K562 (cell line): ENCODE measurements around the gene NDST1. TPM values are rescaled to one million over a fixed set of nuclear protein-coding genes. Genes with fewer than 3 reads are reported as not detected.

Experiments used
- EWSR1 ChIP-seq: fragments of 450-650 bp; IDR thresholded peaks from 2 replicates; pipeline ENCODE4 v1.6.1; 2018; ENCODE audit warnings: borderline replicate concordance, mild to moderate bottlenecking, low read depth, moderate library complexity; ENCODE audit not compliant: partially characterized antibody
- JUND ChIP-seq, 2 experiments: IDR thresholded peaks; 2 replicates in 1 of 2; 3 replicates in 1 of 2; pipeline ENCODE4 v1.6.1; 2011; ENCODE audit warnings: borderline replicate concordance in 2 of 2, low read depth in 2 of 2, low read length in 2 of 2, improper control_type of control experiment in 1 of 2, missing biosample characterization in 1 of 2, missing genetic modification characterization in 1 of 2, missing genetic modification reagents in 1 of 2
- KLF6 ChIP-seq: fragments of 250-450 bp; sonication (Bioruptor Pico); IDR thresholded peaks from 2 replicates; pipeline ENCODE4 v1.4.0; 2020; ENCODE audit warnings: mild to moderate bottlenecking, moderate library complexity, borderline replicate concordance
- MYNN ChIP-seq, 2 experiments: sonication (generic); formaldehyde crosslinking in 1 of 2; IDR thresholded peaks; 2 replicates each; pipeline versions ENCODE4 v1.5.0 to v1.6.1; 2016 to 2020; ENCODE audit warnings: antibody characterized with exemption in 1 of 2, missing genetic modification reagents in 1 of 2
- POLR2G ChIP-seq: fragments of 200-400 bp; formaldehyde crosslinking; IDR thresholded peaks from 2 replicates; pipeline ENCODE4 v1.6.1; 2017; ENCODE audit warnings: low read depth, mild to moderate bottlenecking, antibody characterized with exemption, low read length, moderate library complexity
- RAD21 ChIP-seq, 2 experiments: fragments of 250-450 bp in 1 of 2; fragments of 450-650 bp in 1 of 2; sonication (Bioruptor Pico) in 1 of 2; formaldehyde crosslinking in 1 of 2; IDR thresholded peaks in 1 of 2; conservative IDR thresholded peaks in 1 of 2; 2 replicates each; pipeline versions ENCODE4 v1.4.0 to v1.8.0; 2020 to 2022; ENCODE audit warnings: mild to moderate bottlenecking in 2 of 2, moderate library complexity in 1 of 2
- RNF2 ChIP-seq: sonication (generic); IDR thresholded peaks from 2 replicates; pipeline ENCODE4 v1.6.1; 2016
- SIX5 ChIP-seq, 2 experiments: IDR thresholded peaks; 2 replicates each; pipeline ENCODE4 v1.6.1; 2011; ENCODE audit warnings: low read length in 2 of 2, borderline replicate concordance in 1 of 2, low read depth in 1 of 2, mild to moderate bottlenecking in 1 of 2, moderate library complexity in 1 of 2; ENCODE audit not compliant: insufficient read depth in 1 of 2
- SRF ChIP-seq, 2 experiments: fragments of 250-450, 450-650 bp in 1 of 2; sonication (Bioruptor Pico) in 1 of 2; sonication (generic) in 1 of 2; formaldehyde crosslinking; IDR thresholded peaks; 2 replicates each; pipeline versions ENCODE4 v1.5.0 to v1.5.1; 2020 to 2022; ENCODE audit warnings: mild to moderate bottlenecking in 1 of 2, missing genetic modification reagents in 1 of 2
- TBP ChIP-seq: optimal IDR thresholded peaks from 2 replicates; pipeline ENCODE3; 2011; ENCODE audit warnings: low read depth, low read length, improper control_type of control experiment
- ZSCAN29 ChIP-seq: fragments of 450-650 bp; IDR thresholded peaks from 2 replicates; pipeline ENCODE4 v1.6.1; 2017
- polyA plus RNA-seq, 8 experiments: library from polyadenylated mRNA; depleted of rRNA in 4 of 8; stranded (reverse) in 5 of 8; unstranded in 3 of 8; fragments of >200 nt; fragmentation: Nextera tagmentation in 2 of 8; fragmentation: Illumina TruSeq in 1 of 8; extraction: Ambion mirVana in 2 of 8; extraction: Trizol in 1 of 8; gene quantifications; 2 replicates each; pipeline versions ENCODE4 v1.2.1 to v1.2.3, GENCODE V29; 2011 to 2014; ENCODE audit warnings: inconsistent platforms in 1 of 8, missing spikeins in 1 of 8
- total RNA-seq, 7 experiments: library from RNA; depleted of rRNA in 6 of 7; stranded (reverse); fragments of >200 nt in 6 of 7; fragmentation: Illumina TruSeq in 2 of 7; extraction: Trizol in 2 of 7; gene quantifications; 2 replicates each; pipeline versions ENCODE4 v1.2.1 to v1.2.3, GENCODE V29; 2011 to 2021; ENCODE audit warnings: low replicate concordance in 1 of 7
- TF ChIP-seq, protein P1 (sequence below): IDR thresholded peaks from 3 replicates; pipeline ENCODE4 v1.6.1; 2011; ENCODE audit warnings: borderline replicate concordance, mild to moderate bottlenecking, moderate library complexity; ENCODE audit not compliant: insufficient read length; ENCODE audit errors: extremely low read depth
- TF ChIP-seq, protein P2 (sequence below): fragments of 450-650 bp; IDR thresholded peaks from 2 replicates; pipeline ENCODE4 v1.6.1; 2016; ENCODE audit warnings: antibody characterized with exemption
- TF ChIP-seq, protein P3 (sequence below): fragments of 250-450 bp; sonication (Bioruptor Pico); IDR thresholded peaks from 2 replicates; pipeline ENCODE4 v1.8.0; 2021; ENCODE audit warnings: mild to moderate bottlenecking, moderate library complexity
- TF ChIP-seq, protein P4 (sequence below), 2 experiments: fragments of 250-450 bp in 1 of 2; fragments of 450-650 bp in 1 of 2; sonication (Bioruptor Pico) in 1 of 2; IDR thresholded peaks; 2 replicates each; pipeline versions ENCODE4 v1.6.1 to v1.8.0; 2016 to 2021; ENCODE audit warnings: mild to moderate bottlenecking in 2 of 2, moderate library complexity in 2 of 2, missing compliant biosample characterization in 1 of 2, missing genetic modification characterization in 1 of 2

Gene NDST1
- total and polyA plus RNA-seq, 9 of the 15 experiments (the other 6 are each of a cell fraction or from before 2014, with no cell fraction given), result 0.38 to 47.9 (median 9.9) TPM

DNA sequence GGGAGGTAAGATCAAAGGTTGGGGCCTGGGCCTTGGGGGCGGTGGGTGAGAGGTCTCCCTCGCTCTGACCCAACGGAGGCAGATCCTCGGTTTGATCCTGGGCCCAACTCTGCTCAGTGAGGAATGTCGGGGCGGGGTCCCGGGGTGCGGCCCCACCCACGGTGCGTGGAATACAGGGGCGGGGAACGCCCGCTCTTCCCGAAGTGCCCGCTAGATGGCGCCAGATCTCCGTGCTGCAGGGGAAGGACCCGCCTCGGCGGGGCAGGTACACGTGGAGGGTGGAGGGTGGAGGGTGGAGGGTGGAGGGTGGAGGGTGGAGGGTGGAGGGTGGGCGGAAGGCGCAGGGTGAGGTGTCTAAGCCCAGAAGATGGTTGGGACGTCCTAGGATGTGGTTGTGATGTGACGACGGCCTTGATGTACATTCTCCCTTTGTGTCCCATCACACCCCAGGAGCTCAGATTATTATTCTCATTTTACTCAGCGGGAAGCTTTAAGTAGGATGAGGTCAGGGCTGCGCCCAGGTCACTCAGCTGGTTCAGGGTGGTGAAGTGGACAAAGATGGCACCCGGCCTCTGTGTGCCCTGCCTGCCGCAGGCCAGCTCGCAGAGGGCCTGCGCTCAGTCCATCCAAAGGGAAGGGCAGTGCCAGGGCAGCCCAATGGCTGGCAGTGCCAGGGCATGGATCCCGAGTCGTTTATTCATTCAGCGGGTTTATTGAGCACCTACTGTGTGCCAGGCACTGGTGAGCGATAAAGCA, 49.0 kb upstream of the NDST1 start (continued):
- TF ChIP-seq MYNN (IDR thresholded peaks at IDR 0.05) (peak; percentile 74; the same call in 1 of the 2 replicates), MYNN (CRISPR knock-in tag; IDR thresholded peaks at IDR 0.05) (no peak), POLR2G (no peak), TBP (no peak), ZSCAN29 (no peak), EWSR1 (no peak), RNF2 (no peak), KLF6 (CRISPR knock-in tag) (no peak), SRF (CRISPR knock-in tag; IDR thresholded peaks at IDR 0.05) (0 out of 4 replicates have a peak, but pooled peaks of 1 of the 2 experiments have one; percentile 27), JUND (IDR thresholded peaks at IDR 0.05; ENCODE audit: borderline replicate concordance, low read depth, low read length) (0 out of 2 replicates have a peak, but pooled peaks have one; percentile 12), JUND (tag; IDR thresholded peaks at IDR 0.05; ENCODE audit: borderline replicate concordance, low read depth, low read length) (no peak; the same call in 2 of the 3 replicates), SIX5 (IDR thresholded peaks at IDR 0.05; ENCODE audit: borderline replicate concordance in 1 of 2, insufficient read depth in 1 of 2, low read depth in 1 of 2, low read length in 2 of 2) (no peak), RAD21 (CRISPR knock-in tag; conservative IDR thresholded peaks at IDR 0.05 in 1 of 2, IDR thresholded peaks at IDR 0.05 in 1 of 2) (peak; percentile 67 to 80)
- TF ChIP-seq, protein P1, sequence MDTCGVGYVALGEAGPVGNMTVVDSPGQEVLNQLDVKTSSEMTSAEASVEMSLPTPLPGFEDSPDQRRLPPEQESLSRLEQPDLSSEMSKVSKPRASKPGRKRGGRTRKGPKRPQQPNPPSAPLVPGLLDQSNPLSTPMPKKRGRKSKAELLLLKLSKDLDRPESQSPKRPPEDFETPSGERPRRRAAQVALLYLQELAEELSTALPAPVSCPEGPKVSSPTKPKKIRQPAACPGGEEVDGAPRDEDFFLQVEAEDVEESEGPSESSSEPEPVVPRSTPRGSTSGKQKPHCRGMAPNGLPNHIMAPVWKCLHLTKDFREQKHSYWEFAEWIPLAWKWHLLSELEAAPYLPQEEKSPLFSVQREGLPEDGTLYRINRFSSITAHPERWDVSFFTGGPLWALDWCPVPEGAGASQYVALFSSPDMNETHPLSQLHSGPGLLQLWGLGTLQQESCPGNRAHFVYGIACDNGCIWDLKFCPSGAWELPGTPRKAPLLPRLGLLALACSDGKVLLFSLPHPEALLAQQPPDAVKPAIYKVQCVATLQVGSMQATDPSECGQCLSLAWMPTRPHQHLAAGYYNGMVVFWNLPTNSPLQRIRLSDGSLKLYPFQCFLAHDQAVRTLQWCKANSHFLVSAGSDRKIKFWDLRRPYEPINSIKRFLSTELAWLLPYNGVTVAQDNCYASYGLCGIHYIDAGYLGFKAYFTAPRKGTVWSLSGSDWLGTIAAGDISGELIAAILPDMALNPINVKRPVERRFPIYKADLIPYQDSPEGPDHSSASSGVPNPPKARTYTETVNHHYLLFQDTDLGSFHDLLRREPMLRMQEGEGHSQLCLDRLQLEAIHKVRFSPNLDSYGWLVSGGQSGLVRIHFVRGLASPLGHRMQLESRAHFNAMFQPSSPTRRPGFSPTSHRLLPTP, result no peak
- TF ChIP-seq, protein P2, sequence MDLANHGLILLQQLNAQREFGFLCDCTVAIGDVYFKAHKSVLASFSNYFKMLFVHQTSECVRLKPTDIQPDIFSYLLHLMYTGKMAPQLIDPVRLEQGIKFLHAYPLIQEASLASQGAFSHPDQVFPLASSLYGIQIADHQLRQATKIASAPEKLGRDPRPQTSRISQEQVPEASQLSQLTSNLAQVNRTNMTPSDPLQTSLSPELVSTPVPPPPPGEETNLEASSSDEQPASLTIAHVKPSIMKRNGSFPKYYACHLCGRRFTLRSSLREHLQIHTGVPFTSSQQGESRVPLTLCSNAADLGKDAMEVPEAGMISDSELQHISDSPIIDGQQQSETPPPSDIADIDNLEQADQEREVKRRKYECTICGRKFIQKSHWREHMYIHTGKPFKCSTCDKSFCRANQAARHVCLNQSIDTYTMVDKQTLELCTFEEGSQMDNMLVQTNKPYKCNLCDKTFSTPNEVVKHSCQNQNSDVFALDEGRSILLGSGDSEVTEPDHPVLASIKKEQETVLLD, result peak; percentile 44; the same call in 1 of the 2 replicates
- TF ChIP-seq, protein P3, sequence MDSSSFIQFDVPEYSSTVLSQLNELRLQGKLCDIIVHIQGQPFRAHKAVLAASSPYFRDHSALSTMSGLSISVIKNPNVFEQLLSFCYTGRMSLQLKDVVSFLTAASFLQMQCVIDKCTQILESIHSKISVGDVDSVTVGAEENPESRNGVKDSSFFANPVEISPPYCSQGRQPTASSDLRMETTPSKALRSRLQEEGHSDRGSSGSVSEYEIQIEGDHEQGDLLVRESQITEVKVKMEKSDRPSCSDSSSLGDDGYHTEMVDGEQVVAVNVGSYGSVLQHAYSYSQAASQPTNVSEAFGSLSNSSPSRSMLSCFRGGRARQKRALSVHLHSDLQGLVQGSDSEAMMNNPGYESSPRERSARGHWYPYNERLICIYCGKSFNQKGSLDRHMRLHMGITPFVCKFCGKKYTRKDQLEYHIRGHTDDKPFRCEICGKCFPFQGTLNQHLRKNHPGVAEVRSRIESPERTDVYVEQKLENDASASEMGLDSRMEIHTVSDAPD, result no peak
- TF ChIP-seq, protein P4, sequence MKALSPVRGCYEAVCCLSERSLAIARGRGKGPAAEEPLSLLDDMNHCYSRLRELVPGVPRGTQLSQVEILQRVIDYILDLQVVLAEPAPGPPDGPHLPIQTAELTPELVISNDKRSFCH (CRISPR knock-in tag; IDR thresholded peaks at IDR 0.05), result no peak
- TF ChIP-seq, protein P4 (tag; IDR thresholded peaks at IDR 0.05), result no peak
